Stimulated activated CD8-positive, alpha-beta memory T cell treated with anti-CD3 and anti-CD28 coated beads, Interleukin-2, amount 100 ng/mL, for 48 hours (primary cell): ENCODE measurements around the gene TTC38.

ENCODE experiments used
- DNase-seq, 2 donors: peaks; one replicate each; pipeline ENCODE4 v3.0.0-alpha.2; 2020; ENCODE audit warnings: low read depth in 2 of 2

The TTC38 gene

DNA sequence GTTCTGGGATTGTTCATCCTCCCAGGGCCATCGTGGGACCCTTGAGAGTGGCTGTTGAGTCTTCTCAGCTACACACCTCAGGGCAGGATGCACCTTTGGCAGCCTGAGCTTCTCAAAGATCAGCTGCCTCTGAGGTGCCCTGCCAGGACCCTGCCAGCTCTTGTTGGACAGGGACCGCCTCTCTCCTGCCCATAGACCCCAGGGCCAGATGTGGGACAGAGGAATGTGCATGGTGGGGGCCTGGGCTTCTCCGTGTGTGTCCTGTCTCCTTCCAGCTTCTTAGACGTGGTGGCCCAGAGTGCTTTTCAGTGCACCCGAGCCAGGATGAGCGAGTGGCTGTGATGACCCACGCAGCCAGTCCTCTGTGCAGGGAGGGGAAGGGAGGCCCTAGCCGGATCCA lies 61.8 kb downstream of the TTC38 start:
- DNase-seq: no peak

DNA sequence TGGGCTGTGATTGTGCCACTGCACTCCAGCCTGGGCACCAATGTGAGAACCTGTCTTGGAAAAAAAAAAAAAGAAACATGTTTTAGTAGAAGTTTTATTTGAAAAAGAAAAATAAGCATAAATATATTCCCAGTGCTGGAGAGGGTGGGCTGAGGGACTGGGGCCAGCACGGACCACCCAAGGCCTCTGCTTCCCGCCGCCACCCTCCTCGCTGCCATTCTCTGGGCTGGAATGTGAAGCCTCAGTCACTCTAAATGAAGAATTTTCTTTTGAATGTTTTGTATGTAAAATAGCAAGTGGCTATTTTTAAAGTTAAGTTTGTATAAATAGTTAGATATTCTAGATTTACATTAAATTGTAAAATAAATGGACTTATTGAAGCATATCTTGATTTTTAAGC lies 62.6 kb downstream of the TTC38 start:
- no peak for DNase-seq

DNA sequence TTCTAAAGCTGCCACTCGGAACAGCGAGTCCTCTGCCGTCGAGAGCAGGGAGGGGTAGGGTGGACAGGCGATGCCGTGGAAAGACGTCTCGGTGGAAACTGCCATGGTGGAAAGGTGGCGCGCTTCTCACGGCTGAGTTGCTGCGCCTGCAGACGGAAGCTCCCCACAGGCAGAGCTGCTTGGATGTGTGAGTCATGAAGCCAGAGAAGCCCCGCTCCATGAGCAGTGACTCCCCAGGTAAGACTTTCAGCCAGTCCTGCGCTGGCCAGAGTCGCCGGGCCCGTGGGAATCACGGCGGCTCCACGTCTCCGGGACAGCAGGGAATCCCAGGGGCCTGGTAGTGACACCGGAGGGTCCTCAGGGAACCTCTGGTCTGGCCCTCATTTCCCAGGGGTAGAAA lies 63.7 kb downstream of the TTC38 start:
- no peak for DNase-seq

DNA sequence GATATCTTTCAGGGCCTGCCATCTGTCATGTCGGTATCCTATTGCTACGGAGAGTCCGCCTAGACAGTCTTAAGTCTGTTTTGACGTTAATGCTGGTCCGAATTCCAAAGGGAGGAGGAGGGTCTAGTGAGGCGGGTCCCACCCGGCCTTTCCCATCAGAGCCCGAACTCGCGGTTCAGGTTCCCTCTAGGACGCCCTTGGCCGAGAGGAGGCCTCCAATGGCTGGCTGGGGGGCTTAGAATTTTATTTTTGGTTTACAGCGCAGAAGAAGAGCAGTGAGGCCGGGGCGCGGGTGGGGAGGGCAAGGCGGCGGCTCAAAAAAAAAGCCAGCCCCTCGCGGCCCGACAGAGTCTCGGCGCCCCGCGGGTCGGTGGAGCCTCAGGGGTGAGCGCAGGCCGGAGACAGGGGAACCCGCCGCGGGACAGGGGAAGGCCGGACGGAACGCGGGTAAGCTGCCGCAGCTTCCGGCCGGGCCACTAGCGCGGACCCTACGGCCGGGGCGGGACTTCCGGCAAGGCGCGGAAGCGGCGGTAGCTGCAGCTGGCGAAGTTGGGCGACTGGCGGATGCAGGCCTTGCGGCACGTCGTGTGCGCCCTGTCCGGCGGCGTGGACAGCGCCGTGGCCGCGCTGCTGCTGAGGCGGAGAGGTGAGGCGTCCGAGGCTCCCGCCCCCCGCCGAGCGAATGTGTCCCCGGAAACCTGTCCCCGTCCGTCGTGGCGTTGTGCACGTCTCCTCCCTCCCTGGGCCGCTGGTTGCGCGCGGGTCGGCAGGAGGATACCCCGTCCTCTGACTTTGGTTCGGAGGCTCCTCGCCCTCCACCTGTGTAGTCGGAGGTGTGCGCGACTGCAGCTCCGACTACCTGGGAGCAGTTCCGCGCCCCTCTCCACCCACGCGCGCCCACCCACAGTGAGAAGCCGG lies 67.7 kb downstream of the TTC38 start, which contains the start of gene TRMU:
TRMU (plus strand) TSS at position 514 of the 918 bp plus-strand sequence; CDS start at position 565, 51 bp downstream.
- DNase-seq: peak; percentile 70 to 77

DNA sequence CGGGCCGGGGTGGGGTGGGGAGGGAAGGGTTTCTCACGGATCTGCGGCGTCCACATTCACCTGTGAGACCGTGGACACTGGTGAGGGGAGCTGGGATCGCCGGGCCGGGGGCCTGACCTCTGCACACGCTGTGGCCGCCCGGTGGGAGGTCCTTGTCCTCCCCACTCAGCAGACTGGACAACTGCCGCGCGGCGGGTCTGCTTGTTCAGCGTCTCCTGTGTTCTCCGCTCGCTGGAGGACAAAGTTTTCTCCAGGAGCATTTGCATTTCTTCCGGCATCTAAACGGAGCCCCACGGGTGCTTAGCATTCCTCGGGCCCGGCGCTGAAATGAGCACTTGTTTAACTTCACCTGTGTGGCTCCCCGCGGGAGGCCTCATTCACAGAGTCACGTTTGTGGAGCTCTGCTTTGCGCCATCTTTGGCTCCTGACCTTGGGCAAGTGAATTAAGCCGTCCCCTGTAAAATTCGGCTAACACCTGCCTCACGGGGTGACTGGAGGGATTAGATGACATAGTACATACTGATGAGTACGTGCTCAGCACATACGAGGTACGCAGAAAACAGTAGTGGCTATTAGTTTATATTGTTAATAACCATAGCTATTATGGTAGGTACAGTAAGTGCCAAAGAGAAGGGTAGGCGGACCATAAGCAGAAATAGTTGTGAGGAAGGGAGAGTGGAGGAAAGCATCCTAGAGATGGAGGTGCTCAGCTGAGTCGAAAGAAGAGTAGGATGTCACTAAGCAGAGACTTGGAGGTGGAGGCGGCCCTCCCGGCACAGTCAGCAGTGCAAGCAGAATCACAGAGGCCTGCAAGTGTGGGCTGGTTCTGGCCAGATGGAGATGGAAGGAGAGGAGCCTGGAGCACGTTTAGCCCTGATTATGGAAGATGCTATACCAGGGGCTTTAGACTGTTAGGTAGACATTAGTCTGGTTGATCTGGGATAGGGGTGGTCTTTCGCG lies 68.6 kb downstream of the TTC38 start:
- DNase-seq: no peak

DNA sequence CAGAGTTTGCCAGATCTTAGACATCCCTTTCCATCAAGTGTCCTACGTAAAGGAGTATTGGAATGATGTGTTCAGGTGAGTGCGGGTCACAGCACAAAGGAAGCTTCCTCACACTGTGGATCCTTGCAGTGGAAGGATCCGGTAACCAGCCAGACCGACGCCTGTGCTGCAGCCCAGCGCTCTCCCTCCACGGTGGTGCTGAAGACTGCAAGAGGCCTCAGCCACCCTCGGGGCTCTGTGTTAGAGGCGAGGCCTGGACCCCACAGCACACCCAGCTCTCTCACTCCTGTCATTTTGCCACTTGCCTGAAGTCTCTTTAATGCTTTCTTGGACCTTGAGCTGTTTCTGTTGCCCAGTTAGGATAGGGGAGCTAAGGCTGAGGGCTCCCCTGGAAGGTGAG lies 70.1 kb downstream of the TTC38 start:
- DNase-seq: no peak

DNA sequence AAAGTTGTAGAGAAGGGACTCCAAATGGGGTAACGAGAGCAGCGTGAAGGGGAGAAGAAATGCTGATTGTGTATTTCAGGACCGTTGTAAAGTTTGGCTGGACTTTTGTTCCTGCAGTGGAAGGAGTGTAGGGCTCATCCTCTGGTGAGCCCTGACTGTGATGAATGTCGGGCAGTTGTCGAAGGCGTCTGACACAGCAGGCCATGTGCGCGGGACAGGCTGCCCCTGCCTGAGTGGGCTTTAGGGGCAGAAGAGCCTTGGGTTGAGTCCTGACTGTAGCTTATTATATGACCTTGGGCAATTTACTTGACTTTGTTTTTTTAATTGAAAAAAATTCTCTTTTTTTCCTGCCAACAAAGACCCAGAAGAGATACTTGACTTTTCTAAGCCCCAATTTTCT lies 70.8 kb downstream of the TTC38 start:
- DNase-seq: no peak

DNA sequence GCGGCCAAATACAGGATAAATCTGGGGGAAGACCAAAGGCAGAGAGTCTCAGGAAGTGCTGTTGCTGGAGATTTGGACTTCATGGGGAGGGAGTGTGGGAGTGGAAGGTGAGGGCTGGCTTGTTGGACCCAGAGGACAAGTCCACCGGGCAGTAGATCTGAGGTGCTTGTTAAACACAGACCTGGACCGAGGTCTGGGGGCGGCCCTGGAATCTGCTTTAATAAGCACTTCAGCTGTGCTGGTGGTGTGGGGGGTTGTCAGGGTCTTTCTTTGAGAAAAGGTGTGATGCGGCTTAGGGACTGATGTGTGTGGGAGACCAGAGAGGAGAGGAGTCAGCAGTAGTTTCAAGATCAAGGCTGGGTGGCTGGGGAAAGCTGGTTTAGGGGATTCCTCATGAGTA lies 72.1 kb downstream of the TTC38 start:
- DNase-seq: no peak

DNA sequence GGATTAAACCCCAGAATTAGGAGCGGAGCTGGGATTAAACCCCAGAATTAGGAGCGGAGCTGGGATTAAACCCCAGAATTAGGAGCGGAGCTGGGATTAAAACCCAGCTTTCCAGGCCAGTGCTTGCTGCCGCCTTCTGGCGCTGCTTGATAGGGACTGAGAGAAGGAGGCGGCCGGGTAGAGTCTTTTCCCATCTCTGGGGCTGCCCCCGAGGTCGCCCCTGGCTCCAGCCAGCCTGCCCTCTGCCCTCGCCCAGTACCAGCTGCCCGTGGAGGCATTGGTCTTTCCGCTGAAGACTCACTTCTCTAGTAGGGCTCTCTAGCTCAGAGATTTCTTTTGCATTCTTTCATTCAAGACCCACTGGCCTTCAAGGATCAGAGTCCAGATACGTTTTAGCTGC lies 72.9 kb downstream of the TTC38 start:
- DNase-seq: no peak
